H1 (cell line): ENCODE measurements around the gene EPS8. TPM values are rescaled to one million over a fixed set of nuclear protein-coding genes. Genes with fewer than 3 reads are reported as not detected.

ENCODE experiments used
- CTCF ChIA-PET: fragments of 300-600 bp; sonication (Branson Sonifier 250); formaldehyde crosslinking; loops from one replicate; lab custom pipeline; 2021; ENCODE audit not compliant: partially characterized antibody; lab: Charles Lee
- POLR2A ChIA-PET: fragments of 300-600 bp; sonication (Branson Sonifier 250); formaldehyde crosslinking; loops from one replicate; lab custom pipeline; 2021; ENCODE audit warnings: inconsistent platforms; ENCODE audit not compliant: partially characterized antibody; lab: Charles Lee
- DNase-seq, 2 experiments: peaks; one replicate each; pipeline versions ENCODE4 v3.0.0 to v3.0.0-alpha.2; 2010 to 2022; ENCODE audit warnings: low spot score in 2 of 2, low read depth in 1 of 2, mixed read lengths in 1 of 2
- FAIRE-seq: peaks from 2 replicates; lab custom pipeline; 2011; peaks lifted over from hg19 to GRCh38; lab: Jason Lieb, UNC
- H2AFZ ChIP-seq: 2 replicates; pipeline ENCODE4 v1.8.1; 2012; ENCODE audit warnings: low read length, inconsistent platforms
- H2AK5ac ChIP-seq: 2 replicates; pipeline ENCODE4 v1.6.1; 2013; ENCODE audit warnings: low read depth, low read length
- H2BK120ac ChIP-seq: replicated peaks from 2 replicates; pipeline ENCODE3; 2013; ENCODE audit warnings: low read depth, low read length, inconsistent platforms
- H2BK12ac ChIP-seq: 2 replicates; pipeline ENCODE4 v1.6.1; 2013; ENCODE audit warnings: low read depth, low read length
- H2BK15ac ChIP-seq: 2 replicates; pipeline ENCODE4 v1.6.1; 2013; ENCODE audit warnings: low read length
- H2BK20ac ChIP-seq: 2 replicates; pipeline ENCODE4 v1.6.1; 2013; ENCODE audit warnings: low read length
- H2BK5ac ChIP-seq: 2 replicates; pipeline ENCODE4 v1.6.1; 2013; ENCODE audit warnings: low read depth, low read length
- H3K14ac ChIP-seq: 2 replicates; pipeline ENCODE4 v1.6.1; 2013; ENCODE audit warnings: inconsistent platforms; ENCODE audit not compliant: insufficient read length
- H3K18ac ChIP-seq: 2 replicates; pipeline ENCODE4 v1.6.1; 2013; ENCODE audit warnings: low read length; ENCODE audit errors: extremely low read depth
- H3K23ac ChIP-seq: 2 replicates; pipeline ENCODE4 v1.6.1; 2013; ENCODE audit warnings: inconsistent platforms; ENCODE audit not compliant: insufficient read length
- H3K23me2 ChIP-seq: 2 replicates; pipeline ENCODE4 v1.6.1; 2013; ENCODE audit warnings: low read depth, low read length
- H3K27ac ChIP-seq: 2 replicates; pipeline ENCODE4 v1.6.1; 2011; ENCODE audit warnings: low read depth, low read length, inconsistent platforms
- H3K27me3 ChIP-seq, 4 experiments: replicated peaks in 1 of 4; 1 replicate in 1 of 4; 2 replicates in 3 of 4; pipeline versions ENCODE4 v1.6.1 to v1.8.1; 2011 to 2013; ENCODE audit warnings: low read length in 3 of 4, mild to moderate bottlenecking in 3 of 4, inconsistent platforms in 2 of 4, mixed read lengths in 2 of 4, moderate library complexity in 1 of 4; ENCODE audit not compliant: control insufficient read depth in 3 of 4, insufficient read depth in 3 of 4; ENCODE audit errors: extremely low read depth in 1 of 4
- H3K36me3 ChIP-seq, 4 experiments: 2 replicates each; pipeline versions ENCODE4 v1.6.1 to v1.8.1; 2011 to 2013; ENCODE audit warnings: mild to moderate bottlenecking in 4 of 4, low read length in 3 of 4, moderate library complexity in 2 of 4, control low read depth in 1 of 4, inconsistent platforms in 1 of 4; ENCODE audit not compliant: insufficient read depth in 4 of 4, control insufficient read depth in 2 of 4
- H3K4ac ChIP-seq: replicated peaks from 2 replicates; pipeline ENCODE3; 2013; ENCODE audit warnings: low read length, low read depth, mixed read lengths, inconsistent platforms; ENCODE audit not compliant: insufficient read length
- H3K4me1 ChIP-seq, 4 experiments: replicated peaks in 1 of 4; 1 replicate in 1 of 4; 2 replicates in 3 of 4; pipeline versions ENCODE4 v1.6.1 to v1.8.1; 2011 to 2013; ENCODE audit warnings: low read length in 3 of 4, inconsistent platforms in 2 of 4, mixed read lengths in 1 of 4; ENCODE audit not compliant: insufficient read depth in 4 of 4, control insufficient read depth in 3 of 4
- H3K4me2 ChIP-seq, 2 experiments: 2 replicates each; pipeline versions ENCODE4 v1.6.1 to v1.8.1; 2011 to 2013; ENCODE audit warnings: low read depth in 2 of 2, low read length in 2 of 2, control low read depth in 1 of 2, inconsistent platforms in 1 of 2, mild to moderate bottlenecking in 1 of 2; ENCODE audit not compliant: insufficient read depth in 1 of 2
- H3K4me3 ChIP-seq, 4 experiments: fragments of 200-600, 300-600 bp in 1 of 4; sonication (generic), shearing (Covaris generic), sonication (Bioruptor Twin) in 1 of 4; 2 replicates each; pipeline versions ENCODE4 v1.5.1 to v1.8.1; 2011 to 2016; ENCODE audit warnings: low read length in 4 of 4, low read depth in 3 of 4, control low read depth in 2 of 4, inconsistent platforms in 2 of 4, mild to moderate bottlenecking in 2 of 4, mixed read lengths in 1 of 4, moderate library complexity in 1 of 4; ENCODE audit not compliant: insufficient read depth in 2 of 4; ENCODE audit errors: extremely low read depth in 1 of 4
- H3K56ac ChIP-seq: replicated peaks from 2 replicates; pipeline ENCODE3; 2013; ENCODE audit warnings: low read depth, mild to moderate bottlenecking, mixed read lengths, low read length, inconsistent platforms; ENCODE audit not compliant: insufficient read length
- H3K79me1 ChIP-seq: 2 replicates; pipeline ENCODE4 v1.6.1; 2013; ENCODE audit warnings: low read depth, low read length, control low read depth
- H3K79me2 ChIP-seq, 2 experiments: 2 replicates each; pipeline versions ENCODE4 v1.6.1 to v1.8.1; 2012 to 2013; ENCODE audit warnings: low read length in 2 of 2, mild to moderate bottlenecking in 2 of 2, inconsistent platforms in 1 of 2; ENCODE audit not compliant: insufficient read depth in 2 of 2, control insufficient read depth in 1 of 2
- H3K9ac ChIP-seq, 4 experiments: replicated peaks in 1 of 4; 1 replicate in 1 of 4; 2 replicates in 3 of 4; pipeline versions ENCODE4 v1.6.1 to v1.8.1; 2011 to 2013; ENCODE audit warnings: low read depth in 3 of 4, low read length in 3 of 4, control low read depth in 2 of 4, mild to moderate bottlenecking in 2 of 4, moderate library complexity in 2 of 4, inconsistent platforms in 1 of 4; ENCODE audit errors: extremely low read depth in 1 of 4
- H3K9me3 ChIP-seq, 2 experiments: 2 replicates each; pipeline versions ENCODE4 v1.6.1 to v1.8.1; 2012 to 2013; ENCODE audit warnings: mild to moderate bottlenecking in 2 of 2, moderate library complexity in 2 of 2, control low read depth in 1 of 2, inconsistent platforms in 1 of 2, low read depth in 1 of 2, low read length in 1 of 2, mixed read lengths in 1 of 2; ENCODE audit not compliant: insufficient read depth in 2 of 2
- H4K20me1 ChIP-seq, 2 experiments: replicated peaks in 1 of 2; 2 replicates each; pipeline versions ENCODE3 to v1.8.1; 2011 to 2013; ENCODE audit warnings: inconsistent platforms in 2 of 2, low read length in 2 of 2, mild to moderate bottlenecking in 1 of 2; ENCODE audit not compliant: insufficient read depth in 2 of 2, control insufficient read depth in 1 of 2
- H4K5ac ChIP-seq: 2 replicates; pipeline ENCODE4 v1.6.1; 2013; ENCODE audit warnings: low read length, low read depth, mixed read lengths, inconsistent platforms; ENCODE audit not compliant: insufficient read length
- H4K8ac ChIP-seq: 2 replicates; pipeline ENCODE4 v1.8.0; 2013; ENCODE audit warnings: mild to moderate bottlenecking, moderate library complexity, low read length, inconsistent platforms; ENCODE audit not compliant: insufficient read depth; ENCODE audit errors: extremely low read depth
- H4K91ac ChIP-seq: replicated peaks from 2 replicates; pipeline ENCODE3; 2013; ENCODE audit warnings: low read length, mixed read lengths, inconsistent platforms; ENCODE audit not compliant: insufficient read length
- ATF2 ChIP-seq: IDR thresholded peaks from 2 replicates; pipeline ENCODE4 v1.6.1; 2012; ENCODE audit warnings: low read length, inconsistent platforms
- CTCF ChIP-seq, 3 experiments: IDR thresholded peaks; 1 replicate in 2 of 3; 2 replicates in 1 of 3; pipeline versions ENCODE4 v1.5.1 to v1.6.1; 2011; ENCODE audit warnings: low read length in 3 of 3, mild to moderate bottlenecking in 3 of 3, inconsistent platforms in 2 of 3, low read depth in 1 of 3, moderate library complexity in 1 of 3; ENCODE audit not compliant: insufficient read depth in 1 of 3; ENCODE audit errors: control extremely low read depth in 1 of 3
- EGR1 ChIP-seq: IDR thresholded peaks from 2 replicates; pipeline ENCODE4 v1.6.1; 2011; ENCODE audit warnings: low read depth, low read length, borderline replicate concordance
- KDM1A ChIP-seq: fragments of 200-600, 300-600 bp; sonication (generic); IDR thresholded peaks from 2 replicates; pipeline ENCODE4 v1.7.1; 2016; ENCODE audit warnings: mild to moderate bottlenecking, low read length, borderline replicate concordance
- RXRA ChIP-seq: IDR thresholded peaks from 2 replicates; pipeline ENCODE4 v1.6.1; 2011; ENCODE audit warnings: low read depth, mild to moderate bottlenecking, low read length, moderate library complexity; ENCODE audit not compliant: insufficient read depth
- SIN3A ChIP-seq, 2 experiments: IDR thresholded peaks in 1 of 2; conservative IDR thresholded peaks in 1 of 2; 2 replicates each; pipeline ENCODE4 v1.6.1; 2011 to 2012; ENCODE audit warnings: low read length in 2 of 2, improper control_type of control experiment in 1 of 2, low read depth in 1 of 2, mild to moderate bottlenecking in 1 of 2
- SIRT6 ChIP-seq: IDR thresholded peaks from one replicate; pipeline ENCODE4 v1.7.1; 2012; ENCODE audit warnings: low read length, inconsistent platforms
- SUZ12 ChIP-seq: fragments of 200-600 bp; sonication (generic); IDR thresholded peaks from 2 replicates; pipeline ENCODE4 v1.6.1; 2012; ENCODE audit warnings: mild to moderate bottlenecking, inconsistent platforms, low read length, moderate library complexity, mixed read lengths
- TEAD4 ChIP-seq: IDR thresholded peaks from 2 replicates; pipeline ENCODE4 v1.6.1; 2012; ENCODE audit warnings: low read depth, low read length, inconsistent platforms, mixed read lengths
- YY1 ChIP-seq: IDR thresholded peaks from 2 replicates; pipeline ENCODE4 v1.6.1; 2011; ENCODE audit warnings: low read depth, mild to moderate bottlenecking, low read length
- WGBS, 2 experiments: shearing (Covaris generic) in 1 of 2; methylation state at CpG; one replicate each; pipeline versions ENCODE4 v1.1.6 to v1.1.7; 2013 to 2015; ENCODE audit warnings: low lambda C conversion rate in 2 of 2, mixed read lengths in 2 of 2, inconsistent platforms in 1 of 2, low coverage in 1 of 2, missing lambda C conversion rate in 1 of 2; ENCODE audit not compliant: insufficient replicate concordance in 2 of 2, insufficient coverage in 1 of 2, insufficient read length in 1 of 2; ENCODE audit errors: extremely low coverage in 1 of 2, missing lambda C conversion rate in 1 of 2; 5-methylcytosine and 5-hydroxymethylcytosine counted together
- polyA plus RNA-seq, 7 experiments: library from polyadenylated mRNA; depleted of rRNA in 3 of 7; stranded (reverse) in 5 of 7; unstranded in 2 of 7; fragments of >200 nt in 5 of 7; fragments of 200-250 nt in 2 of 7; gene quantifications; 1 replicate in 5 of 7; 2 replicates in 1 of 7; 4 replicates in 1 of 7; pipeline versions ENCODE4 v1.2.1 to v1.2.3, GENCODE V29; 2011 to 2013; ENCODE audit warnings: missing spikeins in 2 of 7, mixed read lengths in 2 of 7
- total RNA-seq: library from RNA; stranded (reverse); fragmentation: NEBNext Ultra II Directional; extraction: Animal tissue kit (Norgen Biotek cat#: 25700); gene quantifications from 2 replicates; pipeline ENCODE4 v1.2.1, GENCODE V29; 2021

Gene EPS8
- total and polyA plus RNA-seq, 2 of the 8 experiments (the other 6 are each of a cell fraction or from before 2014, with no cell fraction given): 3.0 to 4.6 TPM

- no peaks in the 10 kb centered on the region for H3K23me2 ChIP-seq
- no peak overlapping the region for H2AK5ac ChIP-seq
- no peaks in the 10 kb centered on the region for H4K20me1 ChIP-seq
- no peak overlapping the region for H3K27ac ChIP-seq
- no peak overlapping the region for H3K56ac ChIP-seq
- no peak for DNase-seq
- H4K91ac ChIP-seq: no peak overlapping the region
- H2AFZ ChIP-seq: no peak overlapping the region
- H3K14ac ChIP-seq: no peak overlapping the region
- H3K4me1 ChIP-seq: peaks cover 0 to 7% (median 3%) of the 10 kb centered on the region in 4 experiments; a peak in 5 of 7 replicates
- no peak overlapping the region for H2BK15ac ChIP-seq
- FAIRE-seq: no peak
- no peak overlapping the region for H2BK120ac ChIP-seq
- H3K4me3 ChIP-seq: no peak overlapping the region
- no peaks in the 10 kb centered on the region for H3K36me3 ChIP-seq
- H2BK20ac ChIP-seq: no peak overlapping the region
- no peaks in the 10 kb centered on the region for H3K79me2 ChIP-seq
- H4K8ac ChIP-seq: no peak overlapping the region
- ChIA-PET CTCF (interaction anchor here (1.2 to 3.5 kb wide), 3 partner anchors 15 to 237 kb away, joined by 4 to 15 read pairs (median 7); no protein-coding TSS in a partner anchor), POLR2A (interaction anchor here (3.2 kb wide), 1 partner anchor 19 kb away, joined by 13 read pairs; the partner anchor contains the start of gene EPS8)
- H3K18ac ChIP-seq: no peak overlapping the region
- H3K9ac ChIP-seq: no peak overlapping the region
- no peak overlapping the region for H4K5ac ChIP-seq
- H2BK12ac ChIP-seq: no peak overlapping the region
- no peak overlapping the region for H3K23ac ChIP-seq
- H3K27me3 ChIP-seq: no peaks in the 10 kb centered on the region
- no peaks in the 10 kb centered on the region for H3K9me3 ChIP-seq
- H3K4me2 ChIP-seq: no peak overlapping the region
- no peaks in the 10 kb centered on the region for H3K79me1 ChIP-seq
- H3K4ac ChIP-seq: no peak overlapping the region
- WGBS, 2 experiments: 80% methylated on average over 2 of the region's 3 CpGs; no CpG with 5 or more reads in 1 of the 2 experiments
- H2BK5ac ChIP-seq: no peak overlapping the region
- TF ChIP-seq SUZ12: no peak
- TF ChIP-seq SIN3A (conservative IDR thresholded peaks at IDR 0.05 in 1 of 2, IDR thresholded peaks at IDR 0.05 in 1 of 2; ENCODE audit: low read depth in 1 of 2, low read length in 2 of 2): no peak
- TF ChIP-seq EGR1: no peak
- TF ChIP-seq YY1: no peak
- no peak for TF ChIP-seq ATF2
- no peak for TF ChIP-seq RXRA
- no peak for TF ChIP-seq TEAD4
- TF ChIP-seq SIRT6: no peak
- no peak for TF ChIP-seq CTCF (IDR thresholded peaks at IDR 0.05; ENCODE audit: control extremely low read depth in 1 of 3, insufficient read depth in 1 of 3, low read depth in 1 of 3, low read length in 3 of 3)
- TF ChIP-seq KDM1A: no peak
Observed at GRCh38 chr12:15770021-15770420, 19.2 kb downstream of the EPS8 start.
